ENCODE results near the gene NAP1L5.

The NAP1L5 gene

DNA sequence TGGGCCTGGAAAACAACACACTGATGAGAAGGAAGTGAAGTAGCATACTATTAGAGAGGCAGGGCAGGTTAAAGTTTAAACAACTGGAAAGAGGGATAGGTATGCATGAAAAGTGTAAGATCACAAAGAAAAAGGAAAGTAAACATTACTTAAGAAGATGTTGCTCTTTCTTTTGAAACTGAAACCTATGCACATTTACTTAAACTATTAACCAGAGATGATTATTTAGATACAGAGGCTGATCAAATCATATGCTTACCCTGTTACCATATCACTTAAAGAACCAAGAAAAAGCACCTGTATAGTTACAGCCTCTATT, 37.8 kb downstream of the NAP1L5 start:
- DNase-seq: no peak

DNA sequence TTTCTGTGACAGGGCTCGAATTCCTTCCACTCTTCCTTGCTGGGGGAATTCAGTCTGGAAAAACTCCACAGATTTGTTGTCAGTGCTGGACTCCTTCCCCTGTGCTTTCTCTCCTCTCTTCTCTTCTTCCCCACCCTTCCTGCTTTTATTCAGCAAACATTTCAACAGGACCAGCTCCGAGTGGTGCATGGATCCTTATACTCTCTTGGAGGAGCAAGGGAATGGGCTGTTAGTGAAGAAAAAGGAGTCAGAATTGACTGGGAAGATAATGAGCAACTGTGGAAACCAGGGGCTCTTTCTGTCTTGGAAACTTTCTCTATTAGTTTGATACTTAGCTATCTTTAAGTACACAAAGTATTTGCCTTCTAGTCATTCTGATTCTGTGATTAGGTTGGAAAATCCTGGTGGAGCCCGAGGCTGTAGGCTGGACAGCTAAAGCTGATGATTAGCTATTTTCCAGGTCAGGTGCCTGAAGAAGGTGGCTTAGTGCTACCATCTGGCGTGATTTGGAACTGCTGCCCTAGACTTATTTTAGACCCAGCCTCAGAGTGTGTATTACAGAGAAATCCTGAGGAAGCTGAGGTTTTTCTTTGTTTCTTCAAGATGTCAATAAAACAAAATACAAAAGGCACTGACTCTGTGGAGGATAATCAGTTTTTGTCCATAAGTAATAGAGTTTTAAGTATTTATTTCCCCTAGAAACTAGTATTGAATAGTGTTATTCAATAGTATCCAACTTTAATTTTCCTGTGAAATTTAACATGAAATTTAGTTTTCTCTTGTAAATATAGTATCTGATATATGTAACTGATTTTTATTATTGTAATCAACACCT, 38.4 kb downstream of the NAP1L5 start:
- no peak for DNase-seq

DNA sequence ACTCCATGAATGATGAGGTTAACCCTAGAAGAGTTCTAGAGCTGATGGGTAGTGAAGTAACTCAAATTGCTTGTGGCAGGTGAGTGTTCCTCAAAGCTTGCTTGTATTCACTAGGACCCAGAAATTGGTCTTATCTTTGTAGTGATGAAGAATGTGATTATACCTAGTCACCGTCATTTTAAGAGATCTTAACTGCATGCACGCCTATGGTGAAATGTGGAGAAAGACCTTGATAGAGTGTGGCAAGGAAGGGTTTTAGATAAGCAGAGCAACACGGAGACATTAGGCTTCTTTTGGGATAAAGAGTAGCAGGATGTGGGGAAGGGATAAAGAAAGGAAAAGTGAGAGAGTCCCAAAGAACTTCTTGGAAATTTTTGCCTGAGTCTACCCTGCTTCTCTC, 42.4 kb downstream of the NAP1L5 start:
- DNase-seq: no peak

DNA sequence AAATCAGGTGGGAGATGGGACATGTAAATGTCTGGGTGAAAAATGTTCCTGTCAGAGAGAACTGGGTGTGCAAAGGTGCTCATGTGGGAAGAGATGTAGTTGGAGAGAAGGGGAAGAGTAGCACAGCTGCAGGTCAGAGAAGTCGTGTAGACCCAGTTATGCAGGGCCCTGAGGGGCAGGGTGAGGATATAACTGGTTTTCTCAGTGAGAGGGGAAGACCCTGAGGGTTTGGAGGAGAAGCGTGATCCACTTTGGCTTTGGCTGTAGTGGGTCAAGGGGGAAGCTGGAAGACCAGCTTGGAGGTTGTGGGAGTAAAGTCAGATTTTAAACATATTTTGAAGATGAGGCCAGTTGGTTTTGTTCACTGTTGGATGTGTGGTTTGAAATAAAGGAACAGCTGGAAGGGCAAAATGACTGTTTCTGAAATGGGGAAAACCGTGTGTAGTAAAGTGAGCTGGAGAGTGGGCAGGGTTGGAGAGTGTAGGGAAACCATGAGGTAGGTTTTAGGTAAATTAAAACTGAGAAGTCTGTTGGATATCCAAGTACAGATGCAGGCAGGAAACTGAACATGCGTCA, 44.2 kb downstream of the NAP1L5 start:
- DNase-seq: no peak

DNA sequence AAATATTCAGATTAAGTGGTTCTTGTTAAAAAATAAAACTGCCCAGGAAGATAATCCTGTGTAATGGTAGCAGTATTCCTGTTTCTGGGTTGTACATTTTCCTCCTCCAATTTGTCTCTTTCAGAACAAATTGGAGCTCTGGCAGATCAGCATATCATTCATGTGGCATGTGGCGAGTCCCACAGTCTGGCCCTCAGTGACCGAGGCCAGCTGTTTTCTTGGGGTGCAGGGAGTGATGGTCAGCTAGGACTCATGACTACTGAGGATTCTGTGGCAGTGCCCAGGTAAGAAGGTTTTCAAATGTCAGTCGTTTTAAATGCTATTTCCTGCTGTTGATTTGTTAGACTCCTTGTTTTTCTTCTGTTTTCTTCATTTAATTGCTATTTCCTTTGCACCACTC, 47.9 kb downstream of the NAP1L5 start:
- DNase-seq: no peak

DNA sequence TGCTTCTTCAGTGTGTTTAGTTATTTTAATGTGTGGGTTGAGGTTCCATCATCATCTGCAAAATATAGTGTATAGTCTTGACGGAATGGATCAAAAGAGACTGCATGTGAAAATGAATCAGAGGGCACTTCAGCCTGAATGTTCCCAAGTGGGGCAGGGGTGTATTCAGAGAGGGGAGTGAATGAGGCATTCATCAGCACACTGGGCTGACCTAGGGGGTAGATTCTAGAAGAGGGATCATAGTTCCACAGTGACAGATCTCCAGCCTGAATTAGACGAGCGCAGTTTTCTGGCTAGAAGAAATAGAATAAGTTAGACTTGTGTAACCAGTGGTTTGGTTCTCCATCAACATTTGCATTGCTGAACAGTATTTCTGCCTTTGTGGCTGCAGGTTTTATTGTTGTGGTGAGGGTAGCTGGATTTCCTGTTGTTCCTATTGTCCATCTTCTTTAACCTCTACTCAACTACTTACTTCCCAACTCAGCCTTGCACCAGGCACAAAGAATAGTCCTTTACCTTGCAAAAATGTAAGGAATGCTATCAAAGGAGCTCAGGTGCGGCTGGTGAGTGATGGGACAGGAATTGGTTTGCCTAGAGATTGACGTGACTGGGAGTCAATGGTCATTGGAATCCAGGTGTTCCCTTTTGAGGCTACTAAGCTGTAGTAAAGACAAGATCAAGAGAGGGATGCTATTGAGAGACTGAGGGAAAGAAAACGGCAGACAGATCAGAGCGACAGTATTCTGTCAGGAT, 50.9 kb downstream of the NAP1L5 start:
- no peak for DNase-seq

DNA sequence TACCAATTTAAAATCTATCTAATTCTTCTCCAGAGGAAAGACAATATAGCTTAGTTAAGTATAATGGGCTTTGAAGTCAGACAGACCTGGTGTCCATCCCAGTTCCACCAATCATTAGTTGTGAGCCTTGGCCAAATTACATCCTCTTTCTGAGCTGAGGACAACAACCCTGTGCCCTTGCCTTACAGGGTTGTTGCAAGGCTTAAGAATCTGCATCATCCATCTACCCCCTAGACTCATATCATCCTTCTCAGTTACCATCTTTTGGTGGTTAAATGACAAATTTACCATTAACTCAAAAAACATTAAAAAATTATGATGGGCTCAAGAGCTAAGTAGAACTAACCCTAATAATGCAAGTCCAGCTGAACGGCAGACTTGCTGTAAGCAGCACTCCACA, 51.6 kb downstream of the NAP1L5 start:
- DNase-seq: no peak
